Type B pancreatic cell (in vitro differentiated cells): ENCODE data around the gene CDC42BPB. TPM values are rescaled to one million over a fixed set of nuclear protein-coding genes. Genes with fewer than 3 reads are reported as not detected.

Source experiments
- DNase-seq: peaks from one replicate; pipeline ENCODE4 v3.0.0; 2021; ENCODE audit warnings: mixed read lengths; ENCODE audit not compliant: unreplicated experiment; ENCODE audit errors: extremely low spot score
- H3K27ac Mint-ChIP-seq: 2 replicates; pipeline ENCODE4 v1.8.0; 2021; ENCODE audit warnings: mild to moderate bottlenecking, mixed read lengths
- H3K27me3 Mint-ChIP-seq: 2 replicates; pipeline ENCODE4 v1.8.0; 2021; ENCODE audit warnings: mixed read lengths
- H3K36me3 Mint-ChIP-seq: 2 replicates; pipeline ENCODE4 v1.8.0; 2021; ENCODE audit warnings: mixed read lengths
- H3K4me1 Mint-ChIP-seq: one replicate; pipeline ENCODE4 v1.8.0; 2021; ENCODE audit warnings: mixed read lengths; ENCODE audit not compliant: unreplicated experiment
- H3K4me3 Mint-ChIP-seq: 2 replicates; pipeline ENCODE4 v1.8.0; 2021; ENCODE audit warnings: mild to moderate bottlenecking, mixed read lengths
- H3K9me3 Mint-ChIP-seq: 2 replicates; pipeline ENCODE4 v1.8.0; 2021; ENCODE audit warnings: mixed read lengths
- total RNA-seq: library from RNA; stranded (reverse); gene quantifications from 2 replicates; pipeline ENCODE4 v1.2.1, GENCODE V29; 2021; ENCODE audit warnings: low replicate concordance
- TF ChIP-seq, protein P1 (sequence below): fragments of 200-600 bp; sonication (generic); conservative IDR thresholded peaks from 2 replicates; pipeline ENCODE4 v1.5.0; 2021; ENCODE audit warnings: antibody characterized with exemption, mild to moderate bottlenecking

Gene CDC42BPB
- total RNA-seq, 1 donor from 2014 or later, result 88.6 TPM

DNA sequence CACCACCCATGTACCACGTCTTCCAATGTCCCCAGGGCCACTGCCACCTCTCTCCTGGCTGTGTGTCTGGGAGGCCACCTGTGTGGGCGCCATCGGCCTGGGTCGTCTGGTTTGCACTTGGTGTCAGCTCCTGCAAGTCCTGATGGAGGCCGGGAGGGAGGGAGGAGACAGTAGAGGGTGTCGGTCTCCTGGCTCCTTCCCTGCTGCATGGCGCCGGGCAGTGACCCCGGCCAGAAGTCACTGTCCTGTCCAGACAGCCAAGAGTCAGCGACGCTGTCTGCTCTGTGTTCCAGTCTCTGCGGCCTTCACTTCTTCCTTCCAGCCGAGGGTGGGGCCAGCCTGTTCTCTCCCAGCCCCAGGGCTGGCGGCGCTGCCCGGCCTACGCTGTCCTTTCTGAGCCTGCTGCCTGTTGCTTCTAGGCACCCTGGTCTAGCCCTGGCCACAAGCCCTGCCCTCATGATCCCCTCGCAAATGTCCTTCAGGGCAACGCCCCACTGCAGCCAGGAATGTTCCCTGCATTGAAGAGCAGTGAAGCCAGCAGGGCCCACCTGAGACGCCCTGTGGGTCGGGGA is 13.7 kb upstream of the CDC42BPB start:
- Mint-ChIP-seq H3K27ac (no peak overlapping the region), H3K36me3 (no peaks in the 10 kb centered on the region), H3K27me3 (no peaks in the 10 kb centered on the region), H3K4me1 (peaks cover 13% of the 10 kb centered on the region), H3K4me3 (no peak overlapping the region), H3K9me3 (no peaks in the 10 kb centered on the region)
- no peak for DNase-seq
- TF ChIP-seq, protein P1, sequence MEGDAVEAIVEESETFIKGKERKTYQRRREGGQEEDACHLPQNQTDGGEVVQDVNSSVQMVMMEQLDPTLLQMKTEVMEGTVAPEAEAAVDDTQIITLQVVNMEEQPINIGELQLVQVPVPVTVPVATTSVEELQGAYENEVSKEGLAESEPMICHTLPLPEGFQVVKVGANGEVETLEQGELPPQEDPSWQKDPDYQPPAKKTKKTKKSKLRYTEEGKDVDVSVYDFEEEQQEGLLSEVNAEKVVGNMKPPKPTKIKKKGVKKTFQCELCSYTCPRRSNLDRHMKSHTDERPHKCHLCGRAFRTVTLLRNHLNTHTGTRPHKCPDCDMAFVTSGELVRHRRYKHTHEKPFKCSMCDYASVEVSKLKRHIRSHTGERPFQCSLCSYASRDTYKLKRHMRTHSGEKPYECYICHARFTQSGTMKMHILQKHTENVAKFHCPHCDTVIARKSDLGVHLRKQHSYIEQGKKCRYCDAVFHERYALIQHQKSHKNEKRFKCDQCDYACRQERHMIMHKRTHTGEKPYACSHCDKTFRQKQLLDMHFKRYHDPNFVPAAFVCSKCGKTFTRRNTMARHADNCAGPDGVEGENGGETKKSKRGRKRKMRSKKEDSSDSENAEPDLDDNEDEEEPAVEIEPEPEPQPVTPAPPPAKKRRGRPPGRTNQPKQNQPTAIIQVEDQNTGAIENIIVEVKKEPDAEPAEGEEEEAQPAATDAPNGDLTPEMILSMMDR, result no peak

DNA sequence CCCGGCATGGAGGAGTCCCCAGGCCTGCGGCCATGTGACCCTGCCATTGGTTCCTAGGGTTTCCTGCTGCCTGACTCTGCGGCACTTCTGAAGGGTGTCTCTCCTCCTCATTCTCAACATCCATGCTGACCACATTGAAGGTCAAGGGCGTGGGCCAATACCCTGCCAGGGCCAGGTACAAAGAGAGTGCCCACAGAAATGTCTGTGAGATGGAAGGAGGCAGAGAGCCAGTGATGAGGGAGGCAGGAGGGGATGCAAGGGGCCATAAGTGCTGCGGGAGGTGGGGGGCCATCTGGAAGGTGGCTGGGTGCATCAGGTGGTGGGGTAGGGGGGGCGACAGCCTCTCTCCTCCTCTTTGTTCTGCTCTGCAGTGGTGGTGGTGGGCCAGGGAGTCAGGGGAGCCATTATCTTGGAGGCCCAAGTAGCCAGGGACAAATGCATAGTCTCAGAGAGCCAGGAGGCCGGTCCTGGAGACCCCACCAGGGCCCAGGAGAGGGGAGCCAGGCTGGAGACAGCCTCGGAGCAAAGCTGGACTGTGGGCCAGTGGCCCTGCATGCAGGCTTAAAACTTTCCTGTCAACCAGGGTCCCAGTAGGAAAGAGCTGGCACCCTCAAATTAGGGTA is 13.0 kb upstream of the CDC42BPB start:
- TF ChIP-seq, protein P1, result no peak
- Mint-ChIP-seq H3K27ac (no peak overlapping the region), H3K4me3 (no peak overlapping the region), H3K36me3 (no peaks in the 10 kb centered on the region), H3K9me3 (no peaks in the 10 kb centered on the region), H3K4me1 (peaks cover 13% of the 10 kb centered on the region), H3K27me3 (no peaks in the 10 kb centered on the region)
- no peak for DNase-seq

DNA sequence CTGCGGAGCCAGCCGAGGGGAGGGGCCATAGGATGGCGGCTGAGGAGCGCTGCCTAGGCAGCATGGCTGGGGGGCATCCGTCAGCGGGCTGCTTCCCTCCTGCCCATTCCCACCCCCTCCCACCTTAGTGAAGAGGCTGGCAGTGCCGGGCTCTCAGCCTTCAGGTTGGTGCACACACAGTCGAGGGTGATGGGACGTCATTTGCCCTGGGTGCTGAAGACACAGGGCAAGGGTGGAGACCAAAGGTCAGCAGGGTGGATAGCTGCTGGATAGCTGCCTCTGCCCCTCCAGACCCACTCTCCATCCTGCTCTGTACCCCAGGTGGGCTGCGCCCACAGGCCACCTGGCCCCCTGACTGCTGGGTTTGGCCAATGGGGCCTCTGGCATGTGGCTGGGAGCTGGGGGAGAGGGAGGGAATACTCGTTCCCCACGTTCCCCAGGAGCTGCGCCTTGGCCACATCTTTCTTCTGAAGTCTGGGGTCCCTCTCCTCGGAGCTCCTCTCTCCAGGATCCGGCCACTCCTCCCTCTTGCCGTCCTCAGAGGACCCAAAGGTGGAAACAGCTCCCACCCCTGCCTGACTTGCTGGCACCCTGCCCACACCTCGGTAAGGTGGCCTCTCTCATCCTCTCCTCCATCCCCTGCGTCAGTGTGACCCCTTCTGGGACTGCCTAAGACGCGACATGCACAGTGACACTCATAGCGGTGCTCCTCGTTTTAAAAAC is 11.2 kb upstream of the CDC42BPB start:
- H3K36me3 Mint-ChIP-seq, result no peaks in the 10 kb centered on the region
- TF ChIP-seq, protein P1, result no peak
- H3K9me3 Mint-ChIP-seq, result no peaks in the 10 kb centered on the region
- no peak overlapping the region for H3K4me3 Mint-ChIP-seq
- no peak for DNase-seq
- no peak overlapping the region for H3K27ac Mint-ChIP-seq
- no peaks in the 10 kb centered on the region for H3K27me3 Mint-ChIP-seq
- H3K4me1 Mint-ChIP-seq, result peaks cover 7% of the 10 kb centered on the region

DNA sequence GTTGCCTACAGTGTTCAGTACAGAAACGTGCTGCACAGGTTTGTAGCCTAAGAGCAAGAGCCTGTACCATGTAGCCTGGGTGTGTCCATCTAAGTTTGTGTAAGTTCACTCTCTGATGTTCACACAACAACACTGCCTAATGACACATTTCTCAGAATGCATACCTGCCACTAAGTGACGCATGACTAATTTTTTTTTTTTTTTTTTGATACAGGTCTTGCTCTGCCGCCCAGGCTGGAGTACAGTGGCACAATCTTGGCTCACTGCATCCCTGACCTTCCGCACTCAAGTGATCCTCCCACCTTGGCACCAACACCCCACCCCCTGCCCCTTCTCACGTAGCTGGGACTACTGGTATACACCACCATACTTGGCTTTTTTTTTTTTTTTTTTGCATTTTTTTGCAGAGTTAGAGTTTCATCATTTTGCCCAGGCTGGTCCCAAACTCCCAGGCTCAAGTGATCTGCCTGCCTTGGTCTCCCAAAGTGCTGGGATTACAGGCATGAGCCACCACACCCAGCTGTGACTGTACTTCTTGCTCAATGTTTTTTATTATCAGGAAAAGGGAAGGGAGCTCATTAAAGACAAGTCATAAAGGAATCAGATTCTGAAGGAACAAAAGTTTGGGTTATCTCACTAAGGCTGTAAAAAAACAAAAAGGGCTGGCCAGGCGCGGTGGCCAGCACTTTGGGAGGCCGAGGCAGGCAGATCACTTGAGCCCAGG is 10.0 kb upstream of the CDC42BPB start:
- TF ChIP-seq, protein P1, result no peak
- H3K4me1 Mint-ChIP-seq, result peaks cover 7% of the 10 kb centered on the region
- no peak for DNase-seq
- peak overlapping the region; percentile 96 for H3K27ac Mint-ChIP-seq
- no peaks in the 10 kb centered on the region for H3K36me3 Mint-ChIP-seq
- H3K27me3 Mint-ChIP-seq, result no peaks in the 10 kb centered on the region
- H3K4me3 Mint-ChIP-seq, result peak overlapping the region; percentile 51
- no peaks in the 10 kb centered on the region for H3K9me3 Mint-ChIP-seq

DNA sequence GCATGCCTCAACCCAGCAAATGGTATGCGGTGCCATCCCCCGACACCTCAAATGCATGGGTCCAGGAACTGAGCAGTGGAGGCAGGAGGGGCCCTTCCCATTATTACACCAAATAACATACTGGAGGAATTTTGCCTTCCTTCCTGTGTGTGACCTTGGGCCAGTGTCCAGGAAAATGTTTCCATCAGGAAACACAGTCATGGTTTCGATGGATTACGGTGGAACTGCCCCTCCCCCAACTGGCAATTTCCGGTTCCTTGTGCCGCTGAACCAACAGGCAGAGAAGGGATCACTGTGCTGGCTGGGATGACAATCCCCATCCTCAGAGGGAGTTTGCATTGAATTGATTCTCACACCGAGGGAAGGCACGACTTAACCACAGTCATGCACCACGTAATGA is 9.1 kb upstream of the CDC42BPB start:
- H3K9me3 Mint-ChIP-seq, result no peaks in the 10 kb centered on the region
- H3K27me3 Mint-ChIP-seq, result no peaks in the 10 kb centered on the region
- no peaks in the 10 kb centered on the region for H3K36me3 Mint-ChIP-seq
- DNase-seq, result no peak
- TF ChIP-seq, protein P1, result no peak
- H3K27ac Mint-ChIP-seq, result no peak overlapping the region
- H3K4me3 Mint-ChIP-seq, result no peak overlapping the region
- H3K4me1 Mint-ChIP-seq, result peaks cover 7% of the 10 kb centered on the region
